Activated CD8-positive, alpha-beta T cell treated with anti-CD3 and anti-CD28 coated beads for 36 hours (primary cell): Measurements from ENCODE around the gene KRT15. TPM values are rescaled to one million over a fixed set of nuclear protein-coding genes. Genes with fewer than 3 reads are reported as not detected.

Experiments used
- ATAC-seq: fragments of 200-7000 bp; cut with Tn5 transposase; one replicate; pipeline ENCODE4 v1.10.0; 2021; ENCODE audit warnings: mild to moderate bottlenecking, moderate library complexity
- CTCF ChIA-PET: fragments of 350-600 bp; sonication (Branson Sonifier 250); formaldehyde crosslinking; loops from one replicate; lab custom pipeline; 2021; ENCODE audit warnings: antibody characterized with exemption; lab: Charles Lee
- POLR2A ChIA-PET: fragments of 350-600 bp; sonication (Branson Sonifier 250); formaldehyde crosslinking; loops from one replicate; lab custom pipeline; 2021; ENCODE audit warnings: antibody characterized with exemption; lab: Charles Lee
- DNase-seq: peaks from one replicate; pipeline ENCODE4 v3.0.0-alpha.2; 2020
- H3K27ac Mint-ChIP-seq: one replicate; pipeline ENCODE4 v1.8.0; 2021; ENCODE audit warnings: mild to moderate bottlenecking, mixed read lengths
- H3K27me3 Mint-ChIP-seq: one replicate; pipeline ENCODE4 v1.8.0; 2021; ENCODE audit warnings: mixed read lengths
- H3K36me3 Mint-ChIP-seq: one replicate; pipeline ENCODE4 v1.8.0; 2021; ENCODE audit warnings: low read depth, mixed read lengths
- H3K4me1 Mint-ChIP-seq: one replicate; pipeline ENCODE4 v1.8.0; 2021; ENCODE audit warnings: low read depth, mixed read lengths
- H3K4me3 Mint-ChIP-seq: one replicate; pipeline ENCODE4 v1.8.0; 2021; ENCODE audit warnings: mild to moderate bottlenecking, moderate library complexity, mixed read lengths
- H3K9me3 Mint-ChIP-seq: one replicate; pipeline ENCODE4 v1.8.0; 2021; ENCODE audit warnings: mixed read lengths
- CTCF ChIP-seq: fragments of 200-600 bp; IDR thresholded peaks from one replicate; pipeline ENCODE4 v1.8.0; 2022; ENCODE audit warnings: antibody characterized with exemption, mild to moderate bottlenecking
- intact Hi-C: fragments of 100-400 bp; cut with micrococcal nuclease; formaldehyde crosslinking; loops from one replicate; pipeline ENCODE4 v1.10.0; 2022
- total RNA-seq, 2 experiments: library from RNA; stranded (reverse); gene quantifications; one replicate each; pipeline ENCODE4 v1.2.3, GENCODE V29; 2021

KRT15 gene
- total RNA-seq, 2 experiments from 2014 or later: not detected

- DNase-seq: no peak
- CTCF ChIA-PET: interaction anchor here (0.8 to 1.6 kb wide), 4 partner anchors 12 to 120 kb away, joined by 3 to 8 read pairs (median 4); no protein-coding TSS in a partner anchor
- H3K27ac Mint-ChIP-seq: no peak overlapping the region
- no peaks in the 10 kb centered on the region for H3K9me3 Mint-ChIP-seq
- peaks cover 3% of the 10 kb centered on the region for H3K4me1 Mint-ChIP-seq
- POLR2A ChIA-PET: interaction anchor here (0.6 kb wide), 1 partner anchor 236 kb away, joined by 5 read pairs; no protein-coding TSS in a partner anchor
- no peaks in the 10 kb centered on the region for H3K36me3 Mint-ChIP-seq
- ATAC-seq: no peak
- intact Hi-C loops: no loop called here
- peaks cover 46% of the 10 kb centered on the region for H3K27me3 Mint-ChIP-seq
- no peak for TF ChIP-seq CTCF
- no peak overlapping the region for H3K4me3 Mint-ChIP-seq
Observed at GRCh38 chr17:41527063-41528023, 8.7 kb upstream of the KRT15 start.

GRCh38 chr17:41524261-41524660 is 5.6 kb upstream of the KRT15 start:
- CTCF ChIA-PET: interaction anchor here (1.5 to 3.5 kb wide), 2 partner anchors 25 to 141 kb away, joined by 3 to 14 read pairs; no protein-coding TSS in a partner anchor
- POLR2A ChIA-PET: no interaction called here
- H3K36me3 Mint-ChIP-seq: no peaks in the 10 kb centered on the region
- DNase-seq (no peak), ATAC-seq (no peak)
- H3K27ac Mint-ChIP-seq: no peak overlapping the region
- peaks cover 3% of the 10 kb centered on the region for H3K4me1 Mint-ChIP-seq
- intact Hi-C loops: no loop called here
- no peak overlapping the region for H3K4me3 Mint-ChIP-seq
- no peak for TF ChIP-seq CTCF
- H3K27me3 Mint-ChIP-seq: peaks cover 28% of the 10 kb centered on the region
- no peaks in the 10 kb centered on the region for H3K9me3 Mint-ChIP-seq

GRCh38 chr17:41523787-41524186 is 5.1 kb upstream of the KRT15 start:
- H3K36me3 Mint-ChIP-seq: no peaks in the 10 kb centered on the region
- peaks cover 23% of the 10 kb centered on the region for H3K27me3 Mint-ChIP-seq
- H3K4me1 Mint-ChIP-seq: peaks cover 3% of the 10 kb centered on the region
- ChIA-PET POLR2A (no interaction called here), CTCF (interaction anchor here (3.5 kb wide), 1 partner anchor 25 kb away, joined by 14 read pairs; no protein-coding TSS in a partner anchor)
- no peak overlapping the region for H3K4me3 Mint-ChIP-seq
- no peak for TF ChIP-seq CTCF
- no peak overlapping the region for H3K27ac Mint-ChIP-seq
- H3K9me3 Mint-ChIP-seq: no peaks in the 10 kb centered on the region
- intact Hi-C loops: no loop called here
- no peak for ATAC-seq
- DNase-seq: no peak

- DNase-seq (no peak), ATAC-seq (no peak)
- ChIA-PET POLR2A (no interaction called here), CTCF (interaction anchor here (3.5 kb wide), 1 partner anchor 26 kb away, joined by 14 read pairs; no protein-coding TSS in a partner anchor)
- Mint-ChIP-seq H3K4me1 (no peaks in the 10 kb centered on the region), H3K36me3 (no peaks in the 10 kb centered on the region), H3K9me3 (no peaks in the 10 kb centered on the region), H3K4me3 (no peak overlapping the region), H3K27me3 (peaks cover 18% of the 10 kb centered on the region), H3K27ac (no peak overlapping the region)
- no peak for TF ChIP-seq CTCF
- intact Hi-C loops: no loop called here
Observed at GRCh38 chr17:41523225-41523593, 4.5 kb upstream of the KRT15 start.
